ENCODE data around the gene PARD3B.

- TF ChIP-seq POLR2A (IDR thresholded peaks at IDR 0.05; ENCODE audit: control extremely low read depth in 1 of 2, low read depth in 2 of 2, low read length in 2 of 2) (no peak), CTCF (IDR thresholded peaks at IDR 0.05; ENCODE audit: control extremely low read depth in 1 of 3, insufficient read depth in 1 of 3, low read depth in 1 of 3, low read length in 3 of 3) (no peak), USF2 (IDR thresholded peaks at IDR 0.05; ENCODE audit: low read length) (no peak), CBX5 (IDR thresholded peaks at IDR 0.05; ENCODE audit: low read depth, low read length) (no peak), RAD21 (IDR thresholded peaks at IDR 0.05 in 1 of 2, conservative IDR thresholded peaks at IDR 0.05 in 1 of 2; ENCODE audit: low read depth in 2 of 2, low read length in 2 of 2) (no peak), JUND (IDR thresholded peaks at IDR 0.05; ENCODE audit: low read length) (no peak), TAF1 (IDR thresholded peaks at IDR 0.05; ENCODE audit: low read depth, low read length) (no peak), ATF3 (IDR thresholded peaks at IDR 0.05; ENCODE audit: insufficient read depth, low read depth, low read length) (no peak), EP300 (IDR thresholded peaks at IDR 0.05; ENCODE audit: borderline replicate concordance in 1 of 2, low read depth in 2 of 2, low read length in 2 of 2) (no peak), HDAC6 (IDR thresholded peaks at IDR 0.05; ENCODE audit: low read depth, low read length) (no peak), BRCA1 (IDR thresholded peaks at IDR 0.05; ENCODE audit: low read depth, low read length) (no peak)
Observed at GRCh38 chr2:205218056-205218455, 672.8 kb downstream of the PARD3B start.

All from H1 (cell line).